Stomach (tissue), 9 donors: ENCODE data around the gene MUC5B. TPM values are rescaled to one million over a fixed set of nuclear protein-coding genes. Genes with fewer than 3 reads are reported as not detected.
A peak's percentile ranks its signal among the peaks of the same experiment; 100 is the strongest.

ENCODE experiments used
- DNase-seq, 2 donors: peaks; one replicate each; pipeline versions ENCODE4 v3.0.0 to v3.0.0-alpha.2; 2013 to 2019
- H3K27ac ChIP-seq, 5 donors: fragments of 200-600 bp in 4 of 5; sonication (generic) in 4 of 5; one replicate each; pipeline ENCODE4 v1.5.1; 2013 to 2019; ENCODE audit warnings: mild to moderate bottlenecking in 1 of 5, moderate library complexity in 1 of 5
- H3K27me3 ChIP-seq, 3 donors: fragments of 200-600 bp; sonication (generic); one replicate each; pipeline ENCODE4 v1.5.1; 2017 to 2019; ENCODE audit warnings: mixed run types in 1 of 3
- H3K36me3 ChIP-seq, 4 donors: fragments of 200-600 bp; sonication (generic); 1 replicate in 3 of 4; 2 replicates in 1 of 4; pipeline ENCODE4 v1.5.1; 2016 to 2019
- H3K4me1 ChIP-seq, 4 donors: fragments of 200-600 bp; sonication (generic); one replicate each; pipeline ENCODE4 v1.5.1; 2016 to 2019
- H3K4me3 ChIP-seq, 4 donors: fragments of 200-600 bp; sonication (generic) in 3 of 4; one replicate each; pipeline ENCODE4 v1.5.1; 2016 to 2019; ENCODE audit warnings: mild to moderate bottlenecking in 1 of 4
- H3K9me3 ChIP-seq, 4 donors: fragments of 200-600 bp; sonication (generic); one replicate each; pipeline ENCODE4 v1.5.1; 2016 to 2019
- EP300 ChIP-seq: sonication (generic); formaldehyde crosslinking; IDR thresholded peaks from one replicate; pipeline ENCODE4 v1.6.1; 2017; ENCODE audit warnings: antibody characterized with exemption
- POLR2A ChIP-seq, 4 donors: fragments of 450-650 bp; IDR thresholded peaks; one replicate each; pipeline ENCODE4 v1.6.1; 2016; ENCODE audit warnings: antibody characterized with exemption in 4 of 4, control low read depth in 2 of 4, mild to moderate bottlenecking in 1 of 4, moderate library complexity in 1 of 4
- POLR2AphosphoS5 ChIP-seq, 3 donors: sonication (generic); formaldehyde crosslinking; IDR thresholded peaks; one replicate each; pipeline ENCODE4 v1.6.1; 2016; ENCODE audit warnings: antibody characterized with exemption in 3 of 3
- WGBS, 5 donors: extraction: QIAGEN DNeasy Blood & Tissue Kit in 3 of 5; methylation state at CpG; one replicate each; pipeline versions ENCODE4 v1.1.5 to v1.1.7; 2013 to 2018; 5-methylcytosine and 5-hydroxymethylcytosine counted together
- intact Hi-C: fragments of 100-400 bp; cut with DNase I; formaldehyde crosslinking; loops from one replicate; pipeline ENCODE4 v1.15.1; 2023; ENCODE audit warnings: low total_unique reads
- polyA plus RNA-seq, 3 donors: library from polyadenylated mRNA; stranded (reverse); fragments of 200-250 nt; gene quantifications; one replicate each; pipeline ENCODE4 v1.2.3, GENCODE V29; 2013
- total RNA-seq, 5 donors: library from RNA; depleted of rRNA; stranded (reverse); fragments of >200 nt; gene quantifications; one replicate each; pipeline versions ENCODE4 v1.1.0 to v1.2.3, GENCODE V29; 2014 to 2016
- TF ChIP-seq, protein P1 (sequence below), 7 experiments: fragments of 450-650 bp in 4 of 7; fragments of 200-600 bp in 3 of 7; sonication (generic) in 3 of 7; IDR thresholded peaks; one replicate each; pipeline ENCODE4 v1.5.1; 2016 to 2019; ENCODE audit warnings: antibody characterized with exemption in 7 of 7, control low read depth in 2 of 7, mild to moderate bottlenecking in 1 of 7
- donor health status: healthy with polysubstance abuse.
- donor health status: Bipolar disorder and iron deficiency.
- donor health status: healthy.

The MUC5B gene
- total and polyA plus RNA-seq, 8 donors = under 0.01 to 516 (median 6.6) TPM

DNA sequence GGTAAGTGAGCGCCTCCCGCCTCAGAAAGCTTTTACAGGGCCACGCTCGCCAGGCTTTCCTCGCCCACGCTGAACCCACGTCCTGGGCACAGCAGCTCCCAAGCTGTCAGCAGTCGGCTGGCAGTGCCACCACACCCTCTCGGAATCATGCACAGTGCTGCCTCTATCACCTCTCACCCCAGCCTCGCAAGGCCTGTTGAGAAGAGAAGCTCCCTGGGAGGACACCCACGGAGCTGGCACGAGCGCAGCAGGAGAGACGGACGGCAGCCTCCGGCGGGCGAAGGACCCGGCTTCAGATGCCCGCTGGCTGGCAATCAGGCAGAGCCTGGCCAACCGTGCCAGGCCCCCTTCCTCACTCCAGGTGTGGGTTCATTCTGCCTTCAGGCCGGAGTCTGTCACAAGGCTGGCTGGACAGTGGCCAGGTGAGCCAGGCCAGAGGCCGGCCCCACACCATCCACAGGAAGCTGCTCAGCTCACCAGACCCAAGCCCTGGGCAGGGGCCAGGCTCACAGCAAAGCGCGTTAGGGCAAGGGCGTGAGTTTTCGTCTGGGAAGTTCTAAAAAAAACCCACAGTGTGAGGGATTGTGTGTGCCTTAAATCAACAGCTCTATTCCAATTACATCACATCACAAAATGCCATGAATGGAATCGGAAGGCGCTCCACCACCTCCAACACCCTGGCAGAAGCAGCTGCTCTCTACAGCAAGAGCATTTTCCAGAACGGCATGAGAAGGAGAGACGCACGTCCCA, 53.4 kb downstream of the MUC5B start:
- Histone ChIP-seq H3K9me3 (no peaks in the 10 kb centered on the region), H3K36me3 (peaks cover 42 to 90% (median 85%) of the 10 kb centered on the region in 4 donors), H3K4me3 (no peak overlapping the region), H3K4me1 (peaks cover 0 to 4% (median 0%) of the 10 kb centered on the region in 4 donors), H3K27ac (peak overlapping the region in 2 of 5 donors; percentile 54 to 72), H3K27me3 (no peaks in the 10 kb centered on the region)
- intact Hi-C loops = no loop called here
- WGBS, 5 donors = 77 to 85% (median 80%) methylated on average over 24 to 32 of the region's 32 CpGs
- no peak for TF ChIP-seq POLR2A (IDR thresholded peaks at IDR 0.05)
- no peak for DNase-seq

DNA sequence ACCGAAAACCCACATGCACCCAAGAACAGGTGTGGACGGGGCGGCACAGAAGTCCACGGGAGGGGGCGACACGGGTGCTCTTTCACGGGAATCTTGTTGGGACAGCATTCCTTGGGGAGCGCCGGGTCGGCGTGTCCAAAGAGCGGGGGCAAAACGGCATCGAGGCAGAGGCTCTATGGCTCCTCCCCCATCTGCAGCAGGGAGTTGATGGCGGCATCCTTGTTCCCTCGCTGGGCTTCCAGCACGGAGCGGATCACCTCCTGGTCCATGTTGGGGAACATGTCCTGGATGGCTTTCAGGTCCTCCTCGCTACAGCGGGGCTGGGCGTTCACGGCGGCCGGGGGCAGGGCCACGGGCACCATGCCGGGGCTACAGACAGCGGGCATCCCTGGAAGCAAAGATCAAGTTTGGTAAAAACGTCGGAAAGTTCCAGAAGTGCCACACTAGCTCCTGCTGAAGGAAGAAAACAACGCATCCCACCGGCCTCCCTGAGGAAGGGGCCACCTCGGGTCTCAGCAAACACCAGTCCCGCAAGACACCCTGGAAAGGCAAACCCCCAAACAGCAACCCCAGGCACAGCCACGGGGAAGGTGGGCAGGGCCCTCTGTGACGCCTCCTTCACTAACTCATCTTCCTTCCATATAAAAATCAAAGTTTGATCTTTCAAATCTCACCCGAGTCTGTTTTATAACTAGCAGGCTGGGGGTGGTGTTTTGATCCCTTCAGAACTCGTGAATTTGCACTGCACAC, 54.2 kb downstream of the MUC5B start:
- TF ChIP-seq, protein P1, sequence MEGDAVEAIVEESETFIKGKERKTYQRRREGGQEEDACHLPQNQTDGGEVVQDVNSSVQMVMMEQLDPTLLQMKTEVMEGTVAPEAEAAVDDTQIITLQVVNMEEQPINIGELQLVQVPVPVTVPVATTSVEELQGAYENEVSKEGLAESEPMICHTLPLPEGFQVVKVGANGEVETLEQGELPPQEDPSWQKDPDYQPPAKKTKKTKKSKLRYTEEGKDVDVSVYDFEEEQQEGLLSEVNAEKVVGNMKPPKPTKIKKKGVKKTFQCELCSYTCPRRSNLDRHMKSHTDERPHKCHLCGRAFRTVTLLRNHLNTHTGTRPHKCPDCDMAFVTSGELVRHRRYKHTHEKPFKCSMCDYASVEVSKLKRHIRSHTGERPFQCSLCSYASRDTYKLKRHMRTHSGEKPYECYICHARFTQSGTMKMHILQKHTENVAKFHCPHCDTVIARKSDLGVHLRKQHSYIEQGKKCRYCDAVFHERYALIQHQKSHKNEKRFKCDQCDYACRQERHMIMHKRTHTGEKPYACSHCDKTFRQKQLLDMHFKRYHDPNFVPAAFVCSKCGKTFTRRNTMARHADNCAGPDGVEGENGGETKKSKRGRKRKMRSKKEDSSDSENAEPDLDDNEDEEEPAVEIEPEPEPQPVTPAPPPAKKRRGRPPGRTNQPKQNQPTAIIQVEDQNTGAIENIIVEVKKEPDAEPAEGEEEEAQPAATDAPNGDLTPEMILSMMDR (IDR thresholded peaks at IDR 0.05) = no peak
- TF ChIP-seq POLR2AphosphoS5 (IDR thresholded peaks at IDR 0.05) = no peak
- no peak for TF ChIP-seq EP300
- TF ChIP-seq POLR2A (IDR thresholded peaks at IDR 0.05) = no peak
- Histone ChIP-seq H3K36me3 (peaks cover 47 to 95% (median 91%) of the 10 kb centered on the region in 4 donors), H3K4me1 (peaks cover 0 to 10% (median 0%) of the 10 kb centered on the region in 4 donors), H3K27ac (peak overlapping the region in 2 of 5 donors; percentile 54 to 72), H3K9me3 (no peaks in the 10 kb centered on the region), H3K27me3 (no peaks in the 10 kb centered on the region), H3K4me3 (no peak overlapping the region)
- intact Hi-C loops = no loop called here
- DNase-seq = no peak
- 89 to 91% (median 91%) methylated on average over 35 to 37 of the region's 37 CpGs for WGBS, 5 donors

DNA sequence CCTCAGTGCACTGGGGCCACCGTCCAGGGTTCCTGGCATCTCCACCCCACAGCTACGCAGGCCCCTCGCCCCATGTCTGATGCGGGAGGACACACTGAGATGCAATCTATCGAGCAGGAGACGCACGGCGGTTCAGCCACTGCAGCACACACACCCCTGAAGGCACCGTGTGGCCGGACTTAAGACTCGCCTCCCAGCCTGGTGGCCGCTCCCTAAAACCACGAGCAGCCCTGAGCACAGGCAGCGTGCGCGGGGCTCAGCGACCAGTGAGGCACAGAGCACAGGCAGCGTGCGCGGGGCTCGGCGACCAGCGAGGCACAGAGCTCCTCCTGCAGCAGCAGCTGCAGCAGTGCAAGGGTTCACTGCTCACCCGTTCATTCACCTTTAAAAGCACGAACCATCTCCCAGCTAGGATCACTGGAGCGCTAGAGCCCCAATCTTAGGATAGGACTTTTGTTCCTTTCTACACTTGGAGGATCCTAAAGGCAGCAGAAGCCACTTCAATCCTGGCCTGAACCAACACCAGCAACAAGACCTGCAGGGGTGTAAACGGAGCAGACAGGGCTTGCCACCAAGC, 55.2 kb downstream of the MUC5B start:
- DNase-seq = no peak
- H3K27me3 ChIP-seq = no peaks in the 10 kb centered on the region
- TF ChIP-seq, protein P1 (IDR thresholded peaks at IDR 0.05) = no peak
- TF ChIP-seq POLR2AphosphoS5 (IDR thresholded peaks at IDR 0.05) = no peak
- no peak for TF ChIP-seq POLR2A (IDR thresholded peaks at IDR 0.05)
- no peak for TF ChIP-seq EP300
- WGBS, 5 donors = 89 to 92% (median 90%) methylated on average over 18 to 27 of the region's 27 CpGs
- H3K36me3 ChIP-seq = peaks cover 48 to 97% (median 94%) of the 10 kb centered on the region in 4 donors
- intact Hi-C loops = no loop called here
- H3K4me3 ChIP-seq = no peak overlapping the region
- H3K4me1 ChIP-seq = peaks cover 0 to 10% (median 0%) of the 10 kb centered on the region in 4 donors
- H3K27ac ChIP-seq = no peak overlapping the region
- no peaks in the 10 kb centered on the region for H3K9me3 ChIP-seq

DNA sequence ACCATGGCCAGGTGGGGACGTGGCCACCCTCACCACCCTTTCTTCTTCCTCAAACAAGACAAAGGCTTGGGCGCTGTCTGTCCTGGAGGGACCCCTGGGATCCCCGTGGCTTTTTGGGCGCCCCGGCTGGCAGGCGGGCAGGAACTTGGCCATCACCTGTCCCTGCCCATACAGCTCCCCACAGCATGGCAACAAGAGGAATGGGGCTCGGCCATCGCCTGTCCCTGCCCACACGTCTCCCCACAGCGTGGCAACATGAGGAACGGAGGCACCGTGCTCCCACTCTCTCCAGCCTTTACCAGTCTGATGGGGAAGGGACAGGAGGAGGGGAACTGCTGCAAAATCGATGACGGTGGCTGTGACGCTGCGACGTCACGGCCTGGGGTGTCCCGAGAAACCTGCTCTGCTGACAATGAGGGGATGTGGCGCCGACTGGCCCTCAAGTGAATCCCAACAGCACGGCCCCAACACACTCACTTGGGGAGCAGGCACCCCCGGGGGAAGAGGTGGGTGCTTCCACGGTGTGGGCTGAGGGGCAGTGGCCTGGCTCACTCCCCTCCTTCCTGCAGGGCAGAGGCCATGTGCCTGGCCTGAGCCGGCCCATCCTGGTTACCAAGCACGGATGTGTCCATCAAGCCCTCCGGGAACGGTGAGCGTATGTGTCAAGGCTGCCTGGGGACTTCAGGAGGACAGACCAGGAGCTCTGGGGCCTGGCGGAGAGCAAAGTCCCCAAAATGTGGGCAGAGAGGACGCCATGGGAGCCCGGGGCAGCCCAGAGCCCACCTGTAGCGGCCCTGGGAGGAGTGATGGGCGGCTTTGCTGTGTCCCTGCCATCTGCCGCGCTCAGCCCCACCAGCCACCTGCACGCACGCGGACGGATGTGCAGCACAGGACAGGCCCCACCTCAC, 56.2 kb downstream of the MUC5B start:
- 94 to 96% (median 96%) methylated on average over 18 to 40 of the region's 40 CpGs for WGBS, 5 donors
- H3K4me3 ChIP-seq = no peak overlapping the region
- intact Hi-C loops = no loop called here
- no peak for DNase-seq
- H3K9me3 ChIP-seq = no peaks in the 10 kb centered on the region
- no peaks in the 10 kb centered on the region for H3K27me3 ChIP-seq
- peaks cover 0 to 10% (median 0%) of the 10 kb centered on the region in 4 donors for H3K4me1 ChIP-seq
- no peak overlapping the region for H3K27ac ChIP-seq
- H3K36me3 ChIP-seq = peaks cover 57 to 100% (median 97%) of the 10 kb centered on the region in 4 donors
- TF ChIP-seq, protein P1 (IDR thresholded peaks at IDR 0.05) = no peak
- no peak for TF ChIP-seq EP300
- TF ChIP-seq POLR2AphosphoS5 (IDR thresholded peaks at IDR 0.05) = no peak
- no peak for TF ChIP-seq POLR2A (IDR thresholded peaks at IDR 0.05)
